ENCODE data around the gene CDK14.

CDK14 gene

GRCh38 chr7:91080351-91080750 is 484.2 kb downstream of the CDK14 start:
- DNase-seq = no peak

- DNase-seq = no peak
These were observed 485.9 kb downstream of the CDK14 start for GRCh38 chr7:91082038-91082437.

DNA sequence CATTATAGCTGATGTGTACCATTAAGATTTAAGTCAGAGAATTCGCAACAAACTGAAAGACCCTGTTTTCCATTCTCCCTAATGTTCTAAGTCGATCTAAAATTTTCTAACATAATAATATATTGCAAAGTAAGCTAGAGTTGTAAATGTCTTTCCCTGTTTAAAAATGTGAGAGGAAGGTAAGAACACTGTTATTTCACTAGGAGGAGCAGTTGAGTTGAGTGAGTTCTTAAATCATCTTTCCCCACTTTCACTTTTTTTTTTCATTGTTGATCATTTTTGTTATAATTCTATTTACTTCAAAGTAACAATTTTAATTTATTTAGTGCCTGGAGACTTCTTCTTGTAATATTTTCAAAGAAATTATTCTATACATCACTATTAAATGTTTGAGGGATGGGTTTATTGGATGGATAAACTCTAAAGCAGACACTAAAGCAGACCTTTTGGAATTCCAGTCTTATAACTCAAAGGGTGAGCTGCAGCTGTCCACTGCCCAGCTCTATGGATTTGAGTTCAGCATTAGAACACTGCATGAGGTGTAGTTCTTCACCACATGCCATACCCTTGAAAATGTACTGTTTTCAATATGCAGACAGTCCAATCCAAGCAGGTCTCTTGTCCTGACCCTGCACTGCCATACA is 486.9 kb downstream of the CDK14 start:
- no peak for DNase-seq

DNA sequence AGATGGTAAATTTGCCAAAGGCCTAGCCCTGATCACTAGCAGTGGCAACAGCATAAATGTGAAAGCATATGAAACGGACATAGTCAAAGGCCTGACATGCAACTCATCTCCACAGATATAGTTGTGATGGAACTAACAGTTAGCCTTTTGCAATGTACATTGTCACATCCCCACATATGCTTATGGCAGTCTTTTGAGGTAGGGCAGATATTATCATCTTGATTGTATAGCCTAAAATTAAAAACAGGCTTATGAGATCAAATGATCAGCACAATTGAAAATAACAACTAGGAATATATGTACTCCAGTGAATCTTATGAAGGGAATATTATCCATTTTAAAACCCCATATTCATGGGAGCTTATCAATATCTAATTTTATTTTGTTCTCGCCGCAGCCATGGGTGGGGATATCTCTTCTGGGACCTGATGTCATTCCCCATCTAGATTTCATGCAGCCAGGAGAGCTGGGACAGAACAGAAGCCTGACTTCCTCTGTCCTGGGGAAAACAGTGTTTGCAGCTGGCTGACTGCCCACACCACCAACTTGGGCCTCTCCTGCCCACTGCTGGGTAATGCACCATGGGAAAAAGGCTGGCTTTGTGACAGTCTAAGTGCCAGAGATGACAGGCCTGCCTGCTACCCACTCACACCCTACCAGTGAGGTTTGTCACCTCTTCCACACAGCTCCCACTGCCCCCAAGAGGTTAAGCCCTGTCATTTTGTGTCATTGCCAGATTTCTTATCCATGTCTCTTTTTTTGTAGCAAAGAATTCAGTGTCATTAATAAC is 487.9 kb downstream of the CDK14 start:
- DNase-seq = no peak

DNA sequence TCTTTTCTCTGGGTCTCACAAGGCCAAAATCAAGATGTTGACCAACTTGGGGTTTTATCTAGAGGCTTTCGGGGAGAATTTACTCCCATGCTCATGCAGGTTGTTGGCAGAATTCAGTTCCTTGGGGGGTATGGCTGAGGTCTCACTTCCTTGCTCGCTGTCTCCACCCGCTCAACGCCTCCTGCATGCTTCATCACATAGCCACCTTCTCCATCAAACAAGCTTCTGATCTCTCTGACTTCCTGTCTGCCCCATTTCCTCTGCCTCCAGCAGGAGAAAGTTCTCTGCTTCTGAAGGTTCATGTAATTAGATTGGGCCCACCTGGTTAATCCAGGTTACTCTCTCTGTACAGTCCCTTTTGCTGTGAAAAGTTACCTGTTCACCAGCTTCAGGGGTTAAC is 489.1 kb downstream of the CDK14 start:
- DNase-seq = no peak

DNA sequence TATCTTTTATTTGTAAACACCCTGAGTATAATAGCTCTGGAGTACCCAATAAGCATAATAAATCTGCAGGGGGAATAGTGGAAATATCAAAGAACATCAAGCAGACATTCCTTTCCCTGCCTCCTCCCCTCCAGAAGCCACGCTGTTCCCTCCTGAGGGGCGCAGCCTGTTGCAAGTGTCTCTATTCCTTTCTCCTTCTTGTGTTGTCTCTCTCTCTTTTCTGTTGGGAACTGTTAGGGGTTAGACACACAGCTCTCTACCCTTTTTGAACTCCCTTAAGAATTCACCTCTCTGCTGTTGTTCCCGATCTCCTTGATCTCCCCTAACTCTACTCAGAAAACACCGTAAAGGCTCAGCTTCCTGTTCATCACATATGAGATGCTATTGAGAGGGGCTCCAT is 490.1 kb downstream of the CDK14 start:
- DNase-seq = no peak

GRCh38 chr7:91088156-91088555 is 492.0 kb downstream of the CDK14 start:
- DNase-seq = no peak

- DNase-seq = no peak
These were observed 492.6 kb downstream of the CDK14 start for GRCh38 chr7:91088691-91089090.

- DNase-seq = no peak
These were observed 493.4 kb downstream of the CDK14 start for GRCh38 chr7:91089382-91089963.

DNA sequence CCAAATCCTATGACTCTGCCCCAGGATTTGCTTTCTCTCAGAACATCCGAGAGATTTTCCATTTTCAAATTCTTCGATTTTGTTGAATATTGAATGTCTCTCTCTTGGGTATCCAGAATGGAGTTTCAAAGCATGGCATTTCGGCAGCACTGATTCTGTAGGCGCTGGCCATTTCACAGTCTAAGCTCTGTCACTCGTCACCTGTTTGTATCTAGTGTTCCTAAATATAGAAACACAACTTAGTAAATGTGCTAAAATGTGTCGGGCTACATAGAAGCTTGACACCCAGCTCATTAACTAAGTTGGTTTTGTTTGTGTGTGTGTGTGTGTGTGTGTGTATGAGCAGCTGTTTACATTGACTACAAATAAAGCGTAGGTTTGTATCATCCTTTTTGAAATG is 494.6 kb downstream of the CDK14 start:
- DNase-seq = no peak

DNA sequence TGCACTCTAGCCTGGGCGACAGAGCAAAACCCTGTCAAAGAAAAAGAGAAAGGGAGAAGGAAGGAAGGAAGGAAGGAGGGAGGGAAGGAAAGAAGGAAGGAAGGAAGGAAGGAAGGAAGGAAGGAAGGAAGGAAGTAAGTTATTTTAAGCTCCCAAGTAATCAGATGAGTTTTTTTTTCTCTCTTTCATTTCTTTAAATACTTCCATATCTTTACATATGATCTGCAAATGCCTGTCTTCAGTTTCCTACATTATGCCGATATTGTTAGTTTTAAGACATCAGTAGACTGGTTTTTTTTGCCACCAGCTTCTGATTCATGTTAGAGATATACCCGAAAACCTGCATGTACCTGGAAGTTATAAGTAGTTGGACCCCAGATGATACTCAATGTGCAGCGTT is 495.5 kb downstream of the CDK14 start:
- no peak for DNase-seq

DNA sequence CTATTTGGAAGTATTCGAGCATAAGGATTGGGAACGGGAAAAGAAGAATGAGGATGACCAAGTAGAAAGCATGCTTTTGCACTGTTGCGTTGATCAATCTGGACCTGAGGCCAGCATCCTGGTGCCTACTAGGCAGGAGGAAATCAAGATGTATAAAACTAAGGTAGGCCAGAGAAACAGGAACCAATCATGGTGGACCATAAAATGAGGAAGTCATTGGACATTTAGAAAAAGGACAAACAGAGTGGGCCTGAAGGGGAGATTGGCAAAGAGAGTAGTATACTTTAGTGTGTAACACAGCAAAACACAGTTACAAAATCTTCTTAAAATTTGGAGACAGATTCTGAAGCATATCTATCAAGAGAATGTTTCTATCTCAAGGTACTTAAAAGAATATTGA is 497.1 kb downstream of the CDK14 start:
- no peak for DNase-seq

DNA sequence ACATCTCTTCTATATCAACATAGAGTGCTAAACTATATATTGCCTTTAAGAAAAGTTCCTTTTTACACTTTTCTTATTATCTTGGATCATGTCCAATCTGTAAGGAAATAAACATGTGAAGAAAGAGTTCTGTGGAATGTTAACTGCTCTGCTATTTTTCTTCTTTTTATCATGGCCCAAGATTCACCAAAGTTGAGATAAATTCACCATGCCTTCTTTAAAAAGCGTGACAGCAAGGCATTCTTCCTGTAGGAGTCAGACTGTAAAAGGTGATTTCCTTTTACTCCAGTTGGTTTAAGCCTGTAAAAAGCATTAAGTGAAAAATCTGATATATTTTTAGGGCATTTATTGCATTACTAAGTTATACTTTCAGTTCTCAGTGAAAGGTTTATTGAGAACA is 502.4 kb downstream of the CDK14 start:
- DNase-seq = peak; percentile 40

DNA sequence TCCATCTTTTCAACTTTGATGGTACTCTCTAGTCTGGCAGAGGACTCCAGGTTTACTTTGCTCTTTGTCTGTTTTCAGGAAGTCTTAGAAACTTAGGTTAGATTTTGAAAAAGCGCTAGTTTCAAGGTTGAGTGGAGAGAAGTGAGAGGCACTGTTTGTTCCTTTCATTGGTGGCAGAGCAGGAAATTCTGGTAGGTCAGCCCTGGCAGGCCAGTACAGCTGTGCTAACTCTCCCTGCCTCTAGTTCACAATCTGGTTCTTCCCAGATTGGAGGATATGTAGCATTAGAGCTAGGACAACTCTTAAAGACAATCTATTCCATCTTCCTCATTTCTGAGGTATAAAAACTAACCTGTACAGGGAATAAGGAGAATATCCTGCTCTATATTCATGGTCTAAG is 507.2 kb downstream of the CDK14 start:
- DNase-seq = no peak

DNA sequence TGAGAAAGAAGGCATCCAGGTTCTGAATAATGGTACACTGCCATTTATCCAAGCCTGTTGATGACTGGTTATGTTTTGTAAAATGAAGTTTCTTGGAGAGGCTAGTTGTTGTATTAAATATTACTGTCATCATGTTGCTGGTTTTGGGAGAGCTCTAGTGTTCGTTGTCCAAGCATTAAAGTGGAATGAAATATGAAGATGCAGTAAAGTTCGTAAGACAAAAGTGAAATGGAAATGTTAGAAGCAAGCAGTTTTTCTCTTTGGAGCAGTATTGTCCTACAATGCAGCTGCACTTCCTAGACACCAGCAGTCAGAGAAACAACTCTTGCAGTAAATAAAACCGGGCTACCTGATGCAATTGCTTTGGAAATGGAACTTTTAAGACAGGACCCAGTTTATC is 511.3 kb downstream of the CDK14 start:
- no peak for DNase-seq

GRCh38 chr7:91109200-91109599 is 513.1 kb downstream of the CDK14 start:
- DNase-seq = no peak

DNA sequence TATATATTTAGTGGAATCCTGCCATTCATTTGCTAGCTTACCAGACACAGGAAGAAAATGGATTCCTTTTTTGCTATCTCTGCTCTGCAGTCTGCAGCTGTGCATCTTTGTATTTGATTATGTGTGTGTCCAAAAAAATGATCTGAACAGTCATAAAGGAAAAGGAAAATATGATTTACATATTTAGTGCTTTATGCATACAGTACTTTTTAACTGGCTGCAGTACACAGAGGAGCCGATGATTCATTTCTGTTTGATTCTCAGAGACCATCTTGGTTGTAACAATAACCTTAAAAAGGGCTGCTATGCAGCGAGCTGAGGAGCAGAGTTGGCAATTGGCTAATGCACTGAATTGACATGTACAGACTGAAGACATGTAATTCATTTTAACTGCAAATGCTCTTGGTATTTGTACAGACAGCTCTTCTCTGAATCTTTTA is 516.8 kb downstream of the CDK14 start:
- DNase-seq = no peak

- DNase-seq = no peak
These were observed 518.1 kb downstream of the CDK14 start for GRCh38 chr7:91114232-91114631.

- no peak for DNase-seq
These were observed 530.6 kb downstream of the CDK14 start for GRCh38 chr7:91126762-91127161.

DNA sequence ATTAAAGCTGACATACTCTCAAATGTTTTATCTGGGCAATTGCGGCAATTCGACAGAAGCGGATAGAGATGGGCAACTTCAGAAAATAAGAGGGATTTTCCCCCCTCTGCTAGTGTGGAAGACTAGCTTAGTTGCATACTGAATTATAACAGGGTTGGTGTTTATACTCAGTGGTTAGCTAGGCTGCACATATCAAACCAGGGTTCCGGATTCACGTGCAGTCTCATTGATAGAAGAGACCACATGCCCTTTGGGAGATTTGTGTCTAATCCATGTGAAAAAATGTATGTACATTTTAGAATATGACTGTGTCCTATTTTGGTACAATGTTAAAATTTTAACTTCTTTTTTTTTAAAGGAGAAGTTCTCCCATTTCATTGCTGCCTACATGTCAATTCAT is 531.2 kb downstream of the CDK14 start:
- DNase-seq = no peak

DNA sequence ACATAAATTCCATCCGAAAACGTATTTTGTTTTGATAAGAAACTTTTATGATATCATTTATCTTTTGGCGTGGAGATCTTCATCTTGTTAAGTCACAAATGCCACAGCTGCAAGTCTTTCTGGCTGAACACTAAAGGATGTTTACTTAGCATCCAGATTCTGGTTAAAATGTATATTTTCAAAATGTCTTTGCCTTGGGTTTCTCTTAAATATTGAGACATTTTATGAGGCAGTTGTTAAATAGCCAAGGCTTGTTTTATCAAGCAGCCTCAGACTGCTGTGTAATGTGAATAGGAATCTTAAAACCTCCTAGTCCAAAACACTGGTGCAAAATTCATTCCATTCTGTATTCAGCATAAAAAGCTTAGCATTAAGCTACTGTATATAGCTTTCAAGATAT is 531.8 kb downstream of the CDK14 start:
- DNase-seq = no peak

DNA sequence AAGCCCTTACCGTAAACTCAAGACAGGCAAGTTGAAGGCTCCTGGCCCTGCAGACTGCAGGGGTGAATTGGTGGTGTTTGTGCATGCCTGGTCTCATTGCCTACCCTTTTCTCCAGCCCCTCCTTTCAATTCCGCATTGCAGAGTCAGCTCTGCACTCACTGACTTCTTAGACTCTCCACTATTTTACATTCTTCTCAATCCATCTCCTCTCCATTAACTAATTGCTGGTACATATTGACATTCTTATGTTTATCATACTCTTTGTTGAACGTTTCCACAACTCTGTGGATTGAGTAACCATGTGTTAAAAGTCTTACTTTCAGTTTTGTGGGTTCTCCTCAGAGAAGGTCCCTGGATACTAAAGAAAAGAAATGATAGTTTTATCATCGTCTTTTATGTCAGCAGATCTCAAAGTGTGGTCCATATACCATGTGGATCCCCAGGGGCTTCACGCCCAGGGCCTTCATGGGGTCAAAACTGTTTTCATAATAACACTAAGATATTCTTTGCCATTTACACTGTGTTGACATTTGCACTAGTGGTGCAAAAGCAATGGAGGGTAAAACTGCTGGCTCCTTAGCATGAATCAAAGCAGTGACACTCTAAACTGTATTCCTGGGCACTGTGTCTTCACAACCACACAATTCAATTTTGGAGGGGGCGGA is 532.7 kb downstream of the CDK14 start:
- no peak for DNase-seq

GRCh38 chr7:91135300-91135699 is 539.2 kb downstream of the CDK14 start:
- no peak for DNase-seq

Measured in NCI-H226 (cell line).